Suppressor macrophage (primary cell): Measurements from ENCODE around the gene SNRPF.

ENCODE experiments used
- DNase-seq, 4 experiments: peaks; one replicate each; pipeline ENCODE4 v3.0.0-alpha.2; 2020 to 2022

Gene SNRPF

GRCh38 chr12:95859947-95860850 lies 1.4 kb downstream of the SNRPF start:
- DNase-seq = peak in 2 of 4 experiments; percentile 8 to 34

GRCh38 chr12:95862038-95862437 lies 3.3 kb downstream of the SNRPF start:
- DNase-seq = no peak

DNA sequence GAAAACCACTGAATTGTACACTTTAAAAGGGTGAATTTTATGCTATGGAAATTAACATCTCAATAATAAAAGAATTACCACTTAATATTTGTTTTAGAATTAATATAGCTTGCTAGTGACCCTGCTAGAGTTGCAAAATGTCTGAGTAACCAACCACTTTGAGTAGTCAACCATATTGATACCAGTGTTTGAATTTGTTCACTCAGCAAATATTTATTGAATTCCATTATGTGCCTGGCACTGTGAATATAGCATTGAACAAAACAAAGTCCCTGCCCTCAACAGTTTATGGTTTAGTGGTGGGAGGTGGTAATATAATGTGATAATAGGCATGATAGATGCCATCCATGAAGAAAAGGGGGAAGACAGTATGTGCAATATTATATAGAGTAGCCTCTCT lies 4.6 kb downstream of the SNRPF start:
- DNase-seq = no peak

- DNase-seq = no peak
Observed at GRCh38 chr12:95870897-95871296, 12.1 kb downstream of the SNRPF start.

DNA sequence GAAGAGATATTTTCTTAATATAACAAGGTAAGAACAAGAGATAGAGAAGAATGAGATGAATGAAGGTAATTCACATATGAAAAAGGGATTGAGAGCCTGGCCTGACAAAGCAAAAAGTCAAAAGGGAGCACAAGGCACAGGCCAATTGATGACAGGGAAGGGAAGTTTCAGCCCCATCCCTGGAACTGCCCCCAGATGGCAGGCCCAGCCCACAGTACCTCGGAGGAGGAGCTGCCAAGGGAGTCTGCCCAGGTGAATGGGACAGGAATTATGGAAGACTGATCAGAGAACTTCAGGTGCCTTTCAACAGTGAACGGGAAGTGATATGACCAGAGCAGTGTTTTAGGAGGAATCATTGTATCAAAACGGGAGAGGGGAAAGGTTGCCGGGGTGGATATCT lies 15.7 kb downstream of the SNRPF start:
- DNase-seq = no peak

- DNase-seq = no peak
Observed at GRCh38 chr12:95877622-95878021, 18.9 kb downstream of the SNRPF start.

DNA sequence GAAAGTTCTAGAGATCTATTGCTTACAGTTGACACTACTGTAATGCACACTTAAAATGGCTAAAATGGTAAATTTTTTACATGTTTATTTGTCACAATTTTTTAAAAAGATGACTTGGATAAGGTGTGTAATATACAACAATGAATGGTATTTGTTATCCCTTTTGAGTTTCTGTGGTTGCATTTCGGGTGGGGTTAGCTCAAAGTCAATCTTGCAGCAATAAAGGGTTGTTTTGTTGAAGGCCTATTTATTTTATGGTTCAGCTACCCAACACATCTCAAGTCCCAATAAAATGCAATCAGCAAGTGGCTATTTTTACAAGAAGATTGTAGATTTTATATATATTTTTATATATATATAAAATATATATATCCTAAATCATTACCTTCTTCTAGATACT lies 22.1 kb downstream of the SNRPF start:
- no peak for DNase-seq

GRCh38 chr12:95881331-95881955 lies 22.7 kb downstream of the SNRPF start:
- no peak for DNase-seq

DNA sequence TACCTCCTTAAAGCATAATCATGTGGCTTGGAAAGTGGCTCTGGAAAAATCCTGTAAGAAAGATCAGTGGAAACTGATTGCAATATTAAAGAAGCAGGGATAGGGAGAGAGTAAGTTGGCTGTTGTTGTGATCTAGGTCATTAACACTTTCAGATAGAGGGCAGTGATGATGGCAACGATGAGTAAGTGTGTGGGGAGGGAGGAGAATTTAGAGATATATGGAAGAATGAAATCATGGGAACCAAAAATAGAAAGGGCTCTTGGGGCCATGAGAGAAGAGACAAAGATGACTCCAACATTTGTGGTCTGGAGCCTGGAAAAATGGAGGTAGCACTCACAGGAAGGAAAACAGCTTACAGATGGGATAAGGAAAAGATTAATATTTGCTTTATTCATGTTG lies 23.3 kb downstream of the SNRPF start:
- DNase-seq = peak in 1 of 4 experiments; percentile 4

GRCh38 chr12:95882873-95883272 lies 24.1 kb downstream of the SNRPF start:
- DNase-seq = no peak

DNA sequence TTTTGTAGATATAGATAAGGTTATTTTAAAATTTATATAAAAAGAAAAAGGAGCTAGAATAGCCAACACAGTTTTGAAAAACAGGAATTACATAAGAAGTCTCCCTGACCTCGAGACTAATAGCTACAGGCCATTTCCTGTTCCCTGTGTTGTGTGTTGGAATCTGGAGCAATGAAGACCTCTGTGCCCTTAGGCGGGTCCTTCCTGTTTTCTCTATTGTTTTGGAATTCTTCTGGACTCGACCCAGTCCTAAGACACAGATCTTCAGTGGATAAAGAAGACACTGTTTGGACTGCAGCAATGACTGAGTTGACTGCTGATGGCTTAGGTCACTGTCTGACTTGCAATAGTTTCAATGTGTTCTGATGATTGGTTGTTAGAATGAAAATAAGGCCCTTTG lies 26.2 kb downstream of the SNRPF start:
- peak; percentile 13 to 31 (median 26) for DNase-seq

GRCh38 chr12:95887311-95887710 lies 28.6 kb downstream of the SNRPF start:
- DNase-seq = no peak

- DNase-seq = no peak
Observed at GRCh38 chr12:95890958-95891357, 32.2 kb downstream of the SNRPF start.

- DNase-seq = no peak
Observed at GRCh38 chr12:95896846-95897245, 38.1 kb downstream of the SNRPF start.

DNA sequence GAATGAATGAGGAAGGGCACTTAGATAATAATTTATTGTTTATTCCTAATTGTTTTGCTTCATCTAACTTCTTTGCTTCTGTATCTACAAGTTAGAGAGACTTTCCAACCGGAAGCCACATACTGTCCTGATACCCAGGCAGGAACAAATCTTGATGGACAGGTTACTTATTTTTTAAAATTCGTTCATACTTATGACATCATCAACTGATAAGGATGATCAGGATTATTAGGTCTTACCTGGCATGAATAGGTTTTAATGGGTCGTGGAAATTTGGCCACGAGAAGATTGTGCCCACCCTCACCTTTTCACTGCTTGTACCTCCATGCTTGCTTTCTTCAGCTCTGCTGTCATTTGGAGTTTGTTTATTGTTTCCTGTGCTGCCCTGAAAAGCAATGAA lies 39.3 kb downstream of the SNRPF start:
- DNase-seq = no peak

- DNase-seq = no peak
Observed at GRCh38 chr12:95908573-95908972, 49.8 kb downstream of the SNRPF start.

GRCh38 chr12:95909871-95910270 lies 51.1 kb downstream of the SNRPF start:
- no peak for DNase-seq
